Measurements from ENCODE around the gene DNAJC21.
"Not testable (repeated sequence)": the region's sequence is repeated elsewhere in the genome, so short reads cannot be mapped to it uniquely, and the experiment has no call there.

DNAJC21 gene

GRCh38 chr5:34929134-34929719 lies at the start of gene DNAJC21:
DNAJC21 (plus strand) TSS chr5:34929559; CDS start chr5:34929820, 261 bp downstream.
- peak; percentile 99 for DNase-seq

DNA sequence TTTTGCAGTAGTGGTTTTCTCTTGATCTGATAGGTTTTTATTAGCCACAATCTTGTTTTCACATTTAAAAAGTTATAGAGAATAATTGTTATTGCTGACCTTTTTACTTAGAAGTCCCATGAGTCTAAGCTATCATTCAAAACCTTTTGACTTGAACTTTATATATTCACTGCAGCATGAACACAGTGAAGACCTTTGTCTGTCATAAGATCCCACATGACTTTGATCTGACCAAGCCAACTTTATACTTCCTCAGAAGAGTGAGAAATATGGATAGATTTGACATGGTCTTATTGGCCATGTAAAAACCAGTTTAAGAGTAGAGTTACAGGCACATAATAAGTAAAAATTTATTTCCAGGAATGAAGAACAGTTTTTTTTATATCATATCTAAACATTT lies 48.1 kb upstream of the DNAJC21 start:
- no peak for DNase-seq

DNA sequence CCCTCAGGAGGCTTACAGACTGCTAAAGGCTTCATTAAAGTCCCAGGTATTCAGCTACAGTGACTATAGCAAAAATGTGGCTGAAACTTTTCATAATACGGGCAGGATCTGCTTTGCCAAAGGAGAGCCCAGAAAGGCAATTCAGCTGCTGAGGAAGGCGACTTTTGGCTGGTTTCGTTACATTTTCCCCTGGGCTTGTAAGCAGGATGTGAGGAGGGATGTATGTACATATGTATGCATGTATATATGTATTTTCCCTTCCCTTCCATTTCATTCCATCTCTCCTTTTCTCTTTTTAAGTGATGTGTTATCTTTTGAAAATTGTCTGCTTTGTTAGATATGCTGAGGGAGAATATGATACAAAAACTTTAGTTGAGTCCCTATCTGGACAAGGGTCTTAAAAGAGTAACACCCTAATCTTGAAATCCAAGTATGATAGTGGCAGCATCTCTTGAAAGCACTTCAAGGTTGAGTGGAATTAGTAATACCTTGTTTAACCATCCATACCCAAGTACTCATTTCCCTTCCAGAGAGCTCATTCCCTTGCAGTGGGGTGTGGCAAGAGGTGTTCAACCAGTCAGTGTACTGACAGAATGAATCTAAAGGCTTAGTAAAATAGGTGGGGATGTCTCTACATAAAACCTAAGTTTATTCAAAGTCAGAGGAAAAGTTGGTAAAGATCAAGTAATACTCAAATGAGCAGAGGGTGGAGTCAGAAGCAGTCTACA lies 42.8 kb upstream of the DNAJC21 start:
- DNase-seq, result no peak

- no peak for DNase-seq
Observed at GRCh38 chr5:34889394-34889793, 40.0 kb upstream of the DNAJC21 start.

GRCh38 chr5:34891981-34892380 lies 37.4 kb upstream of the DNAJC21 start:
- DNase-seq, result no peak

DNA sequence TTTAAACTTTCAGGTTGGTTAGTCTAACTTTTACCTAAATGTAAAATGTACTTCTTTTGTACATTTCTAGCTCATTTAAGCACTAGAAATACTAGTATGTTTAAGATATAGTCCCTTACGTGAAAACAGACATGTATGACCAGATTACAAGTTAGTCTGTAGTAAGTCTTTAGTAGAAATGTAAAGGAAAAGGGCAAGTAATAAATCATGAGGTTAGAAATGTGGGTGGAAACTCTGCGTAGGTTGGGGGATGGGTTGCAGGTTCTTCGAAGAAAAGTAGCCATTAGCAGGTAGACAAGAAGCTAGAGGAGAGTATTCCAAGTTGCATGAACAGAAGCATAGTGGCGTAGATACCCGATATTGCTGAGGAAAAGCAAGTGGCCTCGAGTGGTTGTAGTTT lies 36.9 kb upstream of the DNAJC21 start:
- no peak for DNase-seq

- no peak for DNase-seq
Observed at GRCh38 chr5:34894716-34895115, 34.6 kb upstream of the DNAJC21 start.

- DNase-seq, result no peak
Observed at GRCh38 chr5:34895641-34896419, 33.5 kb upstream of the DNAJC21 start.

- DNase-seq, result no peak
Observed at GRCh38 chr5:34897646-34898045, 31.7 kb upstream of the DNAJC21 start.

- DNase-seq, result peak; percentile 71
Observed at GRCh38 chr5:34898258-34898895, 31.0 kb upstream of the DNAJC21 start.

- DNase-seq, result no peak
Observed at GRCh38 chr5:34899066-34899465, 30.3 kb upstream of the DNAJC21 start.

DNA sequence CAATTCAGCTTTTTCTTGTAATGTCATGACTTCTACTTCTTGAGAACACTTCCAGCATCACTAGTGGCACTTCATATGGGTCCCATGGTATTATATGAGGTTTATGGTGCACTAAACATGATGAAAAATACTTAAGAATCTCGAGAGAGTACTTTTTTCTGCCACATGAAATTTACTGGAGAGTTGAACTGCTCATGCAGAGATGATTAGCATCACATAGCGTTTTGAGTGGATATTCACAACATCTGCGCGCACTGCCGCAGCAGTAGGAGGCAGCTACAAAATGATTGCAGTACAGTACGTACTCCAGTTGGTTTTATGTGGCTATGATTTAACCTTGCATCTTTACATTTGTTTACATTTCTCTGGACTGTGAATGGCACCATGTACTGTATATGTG lies 28.7 kb upstream of the DNAJC21 start:
- DNase-seq, result no peak

- no peak for DNase-seq
Observed at GRCh38 chr5:34903260-34903659, 26.1 kb upstream of the DNAJC21 start.

DNA sequence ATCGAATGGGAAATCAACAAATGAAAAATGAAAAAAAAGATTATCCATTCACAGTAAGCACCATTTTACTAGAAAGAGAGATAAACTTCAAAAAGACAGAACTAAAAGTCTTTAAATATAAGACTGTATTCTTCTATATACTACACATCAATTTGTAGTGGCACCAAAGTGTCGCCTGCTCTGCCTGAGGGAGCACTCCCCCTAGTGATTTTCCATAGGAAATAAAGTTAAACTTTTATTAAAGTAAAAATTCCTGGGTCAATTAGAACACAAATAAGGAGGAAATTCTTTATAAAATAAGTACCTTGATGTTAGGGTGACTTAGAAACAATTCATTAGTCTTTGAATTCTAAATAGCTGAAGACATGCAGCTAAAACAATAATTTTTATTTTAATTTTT lies 23.8 kb upstream of the DNAJC21 start:
- DNase-seq, result no peak

DNA sequence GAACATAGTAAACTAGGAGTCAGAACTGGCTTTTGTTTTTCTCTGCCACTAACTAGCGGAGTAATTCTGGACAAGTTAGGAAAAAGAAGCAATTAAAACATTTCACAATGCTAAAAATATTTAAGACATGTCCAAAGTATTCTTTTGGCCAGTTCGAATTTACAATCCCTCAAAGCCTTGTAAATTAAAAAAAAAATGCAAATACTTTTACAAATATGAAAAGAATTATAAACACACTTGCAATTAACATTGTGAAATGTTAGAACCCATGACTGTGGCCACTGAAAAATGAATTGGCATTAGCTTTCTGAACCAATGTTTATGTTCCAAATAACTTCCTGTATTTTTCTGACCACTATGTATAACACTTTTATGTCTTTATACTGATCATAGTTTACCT lies 16.3 kb upstream of the DNAJC21 start:
- no peak for DNase-seq

DNA sequence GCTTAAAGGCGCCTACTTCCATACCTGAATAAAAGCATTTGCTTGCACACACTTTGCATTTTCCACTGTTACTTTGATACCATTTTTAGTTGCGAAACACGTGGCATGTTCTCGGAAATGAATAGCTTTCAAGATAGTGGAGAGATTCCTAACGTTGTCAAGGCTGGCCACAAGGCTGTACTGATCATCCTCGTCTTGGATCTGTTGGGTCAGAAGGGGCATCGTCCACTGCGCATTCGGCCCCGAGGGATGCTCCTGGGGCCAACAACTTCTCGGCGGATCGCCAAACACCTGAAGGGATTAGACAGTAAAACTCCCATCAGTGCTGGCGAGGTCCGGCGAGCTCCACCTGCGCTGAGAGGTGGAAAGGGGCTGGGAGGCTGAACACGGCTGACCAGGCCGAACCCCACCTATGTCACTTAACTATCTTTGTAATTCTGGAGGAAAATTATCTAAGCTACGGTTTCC lies 14.7 kb upstream of the DNAJC21 start:
- DNase-seq, result peak; percentile 18

DNA sequence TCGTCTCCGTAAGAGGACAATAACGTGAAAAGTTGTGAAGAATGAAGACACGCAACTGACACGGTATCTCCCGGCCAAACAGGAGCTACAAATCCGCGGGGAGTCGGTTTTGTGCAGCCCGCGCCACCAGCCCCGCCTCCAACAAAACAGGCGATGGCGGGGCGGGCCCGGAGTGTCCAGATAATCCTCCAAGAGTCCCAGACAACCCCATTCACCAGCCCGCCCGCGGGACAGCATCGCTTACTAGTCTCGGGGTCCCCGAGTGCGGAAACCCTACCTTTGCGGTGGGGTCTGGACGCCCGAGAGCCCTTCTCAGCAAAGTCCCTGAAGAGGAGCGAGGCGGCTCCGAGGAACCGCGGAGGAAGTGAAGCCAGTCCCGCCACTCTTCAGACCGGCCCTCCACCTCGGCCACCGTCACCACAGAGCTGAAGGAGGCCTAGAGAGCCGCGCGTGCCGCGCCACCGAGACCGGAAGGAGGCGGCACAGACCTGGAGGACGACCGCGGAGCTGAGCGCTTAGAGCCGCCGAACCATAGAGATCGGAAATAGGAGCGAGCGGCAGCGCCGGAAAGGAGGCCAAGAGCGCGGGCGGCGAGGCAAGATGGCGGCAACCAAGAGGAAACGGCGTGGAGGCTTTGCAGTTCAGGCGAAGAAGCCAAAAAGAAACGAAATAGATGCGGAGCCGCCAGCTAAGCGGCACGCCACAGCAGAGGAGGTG lies 14.1 kb upstream of the DNAJC21 start, which contains the start of the genes BRIX1 and RAD1:
Gene BRIX1, plus strand, starts transcription at position 573 of the 717 bp plus-strand sequence. Its CDS starts 28 bp downstream, at position 601.
Gene RAD1, minus strand, starts transcription at position 366 of the 717 bp plus-strand sequence. CDS start 612 bp downstream, outside the sequence.
- DNase-seq, result peak; percentile 96

GRCh38 chr5:34915856-34916192 lies 13.5 kb upstream of the DNAJC21 start:
- DNase-seq, result no peak

- DNase-seq, result no peak
Observed at GRCh38 chr5:34916518-34916917, 12.8 kb upstream of the DNAJC21 start.

DNA sequence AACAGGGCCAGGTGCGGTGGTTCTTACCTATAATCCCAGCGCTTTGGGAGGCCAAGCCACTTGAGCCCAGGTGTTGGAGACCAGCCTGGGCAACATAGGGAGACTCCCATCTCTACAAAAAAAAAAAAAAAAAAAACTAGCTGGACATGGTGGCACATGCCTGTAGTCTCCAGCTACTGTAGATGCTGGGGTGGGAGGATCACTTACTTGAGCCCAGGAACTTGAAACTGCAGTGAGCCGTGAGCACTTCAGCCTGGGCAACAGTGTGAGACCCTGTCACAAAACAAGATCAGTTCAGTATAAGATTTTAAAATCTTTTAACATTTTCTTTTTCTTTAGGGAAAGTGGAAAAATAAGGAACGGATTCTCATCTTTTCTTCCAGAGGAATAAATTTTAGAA lies 11.3 kb upstream of the DNAJC21 start:
- no peak for DNase-seq

- no peak for DNase-seq
Observed at GRCh38 chr5:34919077-34919476, 10.3 kb upstream of the DNAJC21 start.

DNA sequence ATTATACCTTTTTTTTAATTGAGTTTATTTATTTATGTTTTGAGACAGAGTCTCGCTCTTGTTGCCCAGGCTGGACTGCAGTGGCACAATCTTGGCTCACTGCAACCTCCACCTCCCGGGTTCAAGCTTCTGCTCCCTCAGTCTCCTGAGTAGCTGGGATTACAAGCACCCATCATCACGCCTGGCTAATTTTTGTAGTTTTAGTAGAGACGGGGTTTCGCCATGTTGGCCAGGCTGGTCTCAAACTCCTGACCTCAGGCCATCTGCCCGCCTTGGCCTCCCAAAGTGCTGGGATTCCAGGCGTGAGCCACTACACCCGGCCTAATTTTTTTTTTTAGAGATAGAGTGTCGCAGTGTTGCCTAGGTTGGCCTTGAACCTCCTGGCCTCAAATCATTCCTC lies 6.1 kb upstream of the DNAJC21 start:
- not testable (repeated sequence) for DNase-seq
